ENCODE measurements around the gene NPAS4.
"Not testable (repeated sequence)": the region's sequence is repeated elsewhere in the genome, so short reads cannot be mapped to it uniquely, and the experiment has no call there.

The NPAS4 gene

DNA sequence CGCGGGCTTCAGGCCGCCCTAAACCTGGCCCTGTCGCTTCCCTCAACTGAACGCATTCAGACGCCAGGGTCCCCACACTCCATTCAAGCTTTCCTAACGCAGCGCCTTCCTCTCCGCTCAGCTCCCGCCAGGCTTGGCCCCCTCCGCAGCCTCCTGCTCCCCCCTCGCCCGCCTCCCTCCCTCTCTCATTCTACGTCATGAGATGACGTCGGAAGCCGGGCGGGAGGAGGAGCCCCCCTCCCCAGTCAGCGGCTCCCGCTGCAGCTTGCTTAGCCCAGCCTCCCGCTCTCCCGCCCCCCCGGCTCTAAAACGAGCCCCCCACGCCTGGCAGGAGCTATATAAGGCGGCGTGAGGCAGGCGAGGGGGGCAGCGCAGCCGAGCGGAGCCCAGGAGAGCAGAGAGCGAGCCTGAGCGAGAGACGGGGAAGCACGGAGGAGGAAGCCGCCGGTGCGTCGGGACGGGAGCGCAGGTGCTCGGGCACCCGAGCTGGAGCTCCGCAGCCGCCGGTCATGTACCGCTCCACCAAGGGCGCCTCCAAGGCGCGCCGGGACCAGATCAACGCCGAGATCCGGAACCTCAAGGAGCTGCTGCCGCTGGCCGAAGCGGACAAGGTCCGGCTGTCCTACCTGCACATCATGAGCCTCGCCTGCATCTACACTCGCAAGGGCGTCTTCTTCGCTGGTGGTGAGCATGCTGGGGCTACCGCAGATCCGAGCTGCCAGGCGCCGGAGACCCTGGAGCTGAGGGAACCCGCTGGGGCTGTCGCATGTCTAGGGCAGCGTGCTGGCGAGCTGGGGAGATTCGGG is at the start of gene NPAS4:
Gene NPAS4 (plus strand): TSS at position 365 of the 806 bp plus-strand sequence. CDS start 145 bp downstream, at position 510.
- no peak for DNase-seq (ENCODE audit: low read depth in 2 of 2, low spot score in 1 of 2)

DNA sequence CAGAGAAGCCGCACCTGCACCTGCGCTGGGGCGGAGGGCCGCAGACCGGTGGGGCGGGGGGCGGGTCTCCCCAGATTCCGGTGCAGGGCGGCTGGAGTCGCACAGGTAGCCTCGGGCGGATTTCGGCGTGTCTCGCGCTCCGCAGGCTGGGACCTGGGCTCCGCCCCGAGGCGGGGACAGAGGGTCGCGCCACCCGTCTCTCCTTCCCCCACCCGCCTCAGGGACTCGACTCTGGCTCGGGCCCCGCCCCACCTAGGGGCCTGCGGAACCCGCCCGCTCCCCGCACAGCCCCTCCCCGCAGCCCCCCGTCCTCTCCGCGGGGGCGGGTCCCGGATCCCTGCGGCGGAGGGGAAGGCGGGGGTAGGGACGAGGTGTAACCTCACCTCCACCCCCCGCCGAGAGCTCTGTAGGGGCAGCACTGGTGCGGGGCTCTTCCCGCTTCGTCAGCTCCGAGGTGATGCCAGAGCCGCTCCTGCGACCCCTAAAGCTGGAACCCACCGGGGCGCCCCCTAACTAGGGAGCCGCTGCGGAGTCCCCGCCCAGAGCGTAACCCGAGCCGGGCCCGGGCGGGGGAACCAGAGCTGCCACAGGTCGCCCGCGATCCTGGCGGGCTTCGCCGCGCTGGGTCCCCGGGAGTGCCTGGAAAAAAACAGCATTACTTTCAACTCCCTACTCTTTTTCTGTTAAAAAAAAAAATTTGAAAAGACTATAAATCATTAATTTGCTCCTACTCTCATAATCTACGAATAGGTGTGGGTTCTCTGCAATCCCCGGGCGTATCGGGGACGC is 49.0 kb upstream of the NPAS4 start, which contains the start of gene SLC29A2:
Gene SLC29A2 (minus strand): TSS at position 134 of the 789 bp plus-strand sequence. CDS start 169 bp downstream, outside the sequence.
- peak; percentile 34 to 71 for DNase-seq (ENCODE audit: low read depth in 2 of 2, low spot score in 1 of 2)

DNA sequence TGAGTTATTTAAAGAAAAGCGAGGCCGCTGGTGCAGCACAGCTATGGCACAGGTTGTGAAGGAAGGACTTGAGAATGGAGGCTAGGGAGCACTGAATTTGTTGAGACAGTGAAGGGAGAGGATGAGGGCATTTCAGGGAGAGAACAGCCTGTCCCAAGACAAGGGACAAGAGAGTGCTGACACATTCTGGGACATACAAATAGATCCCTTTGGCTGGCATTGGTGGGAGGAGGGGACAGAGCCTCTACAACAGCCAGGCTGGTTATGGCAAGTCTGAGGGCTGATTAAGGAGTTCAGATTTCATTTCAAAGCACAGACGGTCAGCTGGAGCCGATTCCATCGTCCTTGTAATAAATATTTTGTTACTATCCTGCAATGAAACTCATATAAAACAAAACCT is 47.6 kb upstream of the NPAS4 start:
- DNase-seq (ENCODE audit: low read depth in 2 of 2, low spot score in 1 of 2): no peak

DNA sequence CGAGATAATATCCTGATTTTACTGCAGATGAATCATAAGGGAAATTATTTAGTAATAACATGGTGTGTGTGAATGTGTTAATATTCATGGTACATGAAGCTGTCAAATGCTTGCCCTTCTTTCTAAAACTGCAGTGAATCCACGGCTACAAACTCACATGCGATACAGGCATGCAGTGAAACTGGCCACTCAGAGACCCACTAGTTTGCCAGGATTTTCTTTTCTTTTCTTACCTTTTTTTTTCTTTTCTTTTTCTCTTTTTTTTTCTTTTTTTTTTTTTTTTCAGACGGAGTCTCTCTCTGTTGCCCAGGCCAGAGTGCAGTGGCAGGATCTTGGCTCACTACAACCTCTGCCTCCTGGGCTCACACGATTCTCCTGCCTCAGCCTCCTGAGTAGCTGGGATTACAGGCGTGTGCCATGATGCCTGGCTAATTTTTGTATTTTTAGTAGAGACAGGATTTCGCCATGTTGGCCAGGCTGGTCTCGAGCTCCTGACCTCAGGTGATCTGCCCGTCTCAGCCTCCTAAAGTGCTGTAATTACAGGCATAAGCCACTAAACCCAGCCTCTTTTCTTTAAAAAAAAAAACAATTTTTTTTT is 47.0 kb upstream of the NPAS4 start:
- DNase-seq (ENCODE audit: low read depth in 2 of 2, low spot score in 1 of 2): not testable (repeated sequence)

DNA sequence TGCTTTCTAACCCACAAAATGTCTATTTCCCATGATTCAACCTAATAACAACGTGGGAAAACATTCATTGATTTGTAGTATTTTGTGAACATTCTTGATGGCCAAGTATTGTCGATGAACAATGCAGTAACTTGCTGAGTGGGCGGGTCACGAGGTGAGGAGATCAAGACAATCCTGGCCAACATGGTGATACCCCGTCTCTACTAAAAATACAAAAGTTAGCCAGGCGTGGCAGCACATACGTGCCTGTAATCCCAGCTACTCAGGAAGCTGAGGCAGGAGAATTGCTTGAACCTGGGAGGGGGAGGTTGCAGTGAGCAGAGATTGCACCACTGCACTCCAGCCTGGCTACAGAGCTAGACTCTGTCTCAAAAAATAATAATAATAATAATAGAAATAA is 40.6 kb upstream of the NPAS4 start:
- not testable (repeated sequence) for DNase-seq (ENCODE audit: low read depth in 2 of 2, low spot score in 1 of 2)

DNA sequence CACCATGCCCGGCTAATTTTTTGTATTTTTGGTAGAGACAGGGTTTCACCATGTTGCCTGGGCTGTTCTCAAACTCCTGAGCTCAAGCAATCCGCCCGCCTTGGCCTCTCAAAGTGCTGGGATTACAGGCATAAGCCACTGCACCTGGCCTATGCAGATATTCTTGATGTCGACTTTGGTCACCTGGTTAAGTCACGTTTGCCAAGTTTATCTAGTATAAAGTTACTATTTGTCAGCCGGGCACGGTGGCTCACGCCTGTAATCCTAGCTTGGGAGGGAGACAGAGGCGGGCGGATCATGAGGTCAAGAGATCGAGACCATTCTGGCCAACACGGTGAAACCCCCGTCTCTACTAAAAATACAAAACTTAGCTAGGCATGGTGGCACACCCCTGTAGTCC is 36.5 kb upstream of the NPAS4 start:
- DNase-seq (ENCODE audit: low read depth in 2 of 2, low spot score in 1 of 2): not testable (repeated sequence)

DNA sequence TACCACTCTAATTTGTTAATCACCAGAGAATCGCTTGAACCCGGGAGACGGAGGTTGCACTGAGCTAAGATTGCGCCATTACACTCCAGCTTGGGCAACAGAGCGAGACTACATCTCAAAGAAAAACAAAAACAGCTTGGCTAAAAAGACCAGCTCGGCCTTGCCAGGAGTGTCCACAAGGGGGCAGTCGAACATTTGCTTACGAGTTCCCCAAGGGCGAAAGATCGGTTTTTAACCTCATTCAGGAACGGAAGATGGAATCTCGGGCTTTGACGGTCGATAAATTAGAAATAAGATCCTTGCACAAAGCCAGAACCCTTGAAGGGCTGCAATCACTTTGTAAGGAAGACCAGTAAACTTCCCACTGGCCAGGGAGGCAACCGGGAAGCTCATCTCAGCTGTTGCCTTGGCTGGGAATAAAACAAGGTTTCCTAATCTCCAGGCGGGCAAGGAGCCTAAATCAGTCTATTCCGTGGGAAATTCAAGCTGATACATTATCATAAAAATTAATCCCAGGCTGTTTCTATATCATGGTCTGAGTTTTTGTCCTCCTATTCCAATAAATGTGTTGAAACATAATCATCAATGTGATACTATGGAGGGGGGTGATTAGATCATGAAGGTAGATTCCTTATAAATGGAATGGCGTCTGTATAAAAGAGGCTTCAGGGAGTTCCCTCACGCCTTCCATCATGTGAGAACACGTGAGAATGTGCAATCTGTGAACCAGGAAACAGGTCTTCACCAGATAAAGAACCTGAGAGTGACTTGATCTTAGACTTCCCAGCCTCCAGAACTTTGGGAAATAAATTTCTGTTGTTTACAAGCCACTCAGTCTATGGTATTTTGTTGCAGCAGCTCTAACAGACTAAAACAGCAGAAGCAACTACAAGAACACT is 34.4 kb upstream of the NPAS4 start:
- DNase-seq (ENCODE audit: low read depth in 2 of 2, low spot score in 1 of 2): peak; percentile 61 to 79

DNA sequence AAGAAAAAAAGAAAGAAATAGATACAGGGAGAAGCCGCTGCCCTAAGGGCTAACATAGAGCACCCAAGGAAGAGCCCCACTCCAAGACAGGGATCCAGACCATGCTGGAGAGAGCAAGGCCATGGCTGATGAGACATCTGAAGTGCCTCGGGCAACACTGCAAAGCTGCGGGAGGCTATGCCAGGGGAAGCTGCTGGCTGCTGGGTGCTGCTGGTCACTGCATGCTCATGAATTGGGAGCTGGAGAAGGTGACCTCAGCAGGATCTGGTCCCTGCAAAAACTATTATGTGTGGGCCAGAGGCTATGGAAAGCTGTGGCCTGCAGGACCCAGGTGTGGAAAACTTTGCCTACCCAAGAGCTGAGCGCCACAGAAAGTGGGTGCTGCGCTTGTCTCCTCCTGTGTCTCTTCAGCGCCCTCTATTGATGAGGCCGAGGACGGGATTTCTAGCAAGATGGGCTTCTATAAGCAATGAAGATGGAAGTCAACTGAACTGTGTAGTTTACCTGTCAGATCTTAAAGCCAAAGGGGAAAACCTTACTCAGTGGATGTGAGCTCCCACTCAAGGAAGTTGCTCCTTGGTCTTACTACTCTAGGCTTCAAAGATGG is 32.0 kb upstream of the NPAS4 start:
- DNase-seq (ENCODE audit: low read depth in 2 of 2, low spot score in 1 of 2): peak; percentile 33 to 39

DNA sequence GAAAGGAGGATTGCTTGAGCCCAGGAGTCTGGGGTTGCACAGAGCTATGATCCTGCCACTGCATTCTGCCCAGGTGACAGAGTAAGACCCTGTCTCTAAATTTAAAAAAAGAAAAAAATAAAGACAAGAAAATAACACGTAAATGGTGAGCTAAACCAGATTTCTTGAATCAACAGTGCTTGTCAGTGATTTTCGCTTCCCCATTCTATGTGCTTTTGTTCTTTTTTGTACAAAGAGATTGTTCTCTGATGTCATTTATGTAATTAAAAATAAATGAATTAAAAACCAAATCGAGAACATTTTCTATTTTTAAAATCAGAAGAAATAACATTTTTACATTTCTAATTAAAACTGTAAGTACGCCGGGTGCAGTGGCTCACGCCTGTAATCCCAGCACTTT is 29.5 kb upstream of the NPAS4 start:
- DNase-seq (ENCODE audit: low read depth in 2 of 2, low spot score in 1 of 2): no peak

DNA sequence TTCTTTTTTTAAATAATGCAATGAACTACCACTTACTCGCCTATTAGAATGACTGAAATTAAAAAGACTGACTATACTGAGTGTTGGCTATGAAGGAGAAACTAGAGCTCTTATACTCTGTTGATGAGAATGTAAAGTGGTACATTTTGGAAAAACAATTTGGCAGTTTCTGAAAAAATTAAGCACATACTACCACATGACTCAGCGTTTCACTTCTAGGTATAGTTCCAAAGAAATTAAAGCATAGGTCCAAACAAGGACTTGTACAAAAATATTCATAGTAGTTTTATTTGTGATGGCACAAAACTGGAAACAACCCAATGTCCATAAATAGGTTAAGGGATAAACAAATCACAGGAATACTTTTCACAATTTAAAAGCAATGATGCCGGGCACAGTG is 26.9 kb upstream of the NPAS4 start:
- DNase-seq (ENCODE audit: low read depth in 2 of 2, low spot score in 1 of 2): no peak

DNA sequence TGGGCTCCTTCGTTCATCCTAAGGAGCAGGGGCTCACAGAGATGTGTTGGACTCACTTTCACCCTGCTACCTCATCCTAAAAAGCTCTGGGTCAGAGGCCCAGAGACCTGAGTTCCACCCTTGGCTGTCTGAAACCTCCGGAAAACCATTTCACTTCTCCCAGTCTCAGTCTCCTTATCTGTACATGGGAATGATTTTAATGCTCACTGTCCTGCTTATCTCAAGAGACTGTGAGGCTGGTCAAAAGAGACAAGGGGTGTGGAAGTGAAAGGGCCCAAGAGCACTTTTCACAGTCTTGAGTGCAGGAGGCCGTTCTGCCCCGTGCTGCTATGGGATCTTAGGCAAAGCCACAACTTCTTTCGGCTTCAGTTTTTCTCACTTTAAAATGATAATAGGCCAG is 13.2 kb upstream of the NPAS4 start:
- DNase-seq (ENCODE audit: low read depth in 2 of 2, low spot score in 1 of 2): no peak

DNA sequence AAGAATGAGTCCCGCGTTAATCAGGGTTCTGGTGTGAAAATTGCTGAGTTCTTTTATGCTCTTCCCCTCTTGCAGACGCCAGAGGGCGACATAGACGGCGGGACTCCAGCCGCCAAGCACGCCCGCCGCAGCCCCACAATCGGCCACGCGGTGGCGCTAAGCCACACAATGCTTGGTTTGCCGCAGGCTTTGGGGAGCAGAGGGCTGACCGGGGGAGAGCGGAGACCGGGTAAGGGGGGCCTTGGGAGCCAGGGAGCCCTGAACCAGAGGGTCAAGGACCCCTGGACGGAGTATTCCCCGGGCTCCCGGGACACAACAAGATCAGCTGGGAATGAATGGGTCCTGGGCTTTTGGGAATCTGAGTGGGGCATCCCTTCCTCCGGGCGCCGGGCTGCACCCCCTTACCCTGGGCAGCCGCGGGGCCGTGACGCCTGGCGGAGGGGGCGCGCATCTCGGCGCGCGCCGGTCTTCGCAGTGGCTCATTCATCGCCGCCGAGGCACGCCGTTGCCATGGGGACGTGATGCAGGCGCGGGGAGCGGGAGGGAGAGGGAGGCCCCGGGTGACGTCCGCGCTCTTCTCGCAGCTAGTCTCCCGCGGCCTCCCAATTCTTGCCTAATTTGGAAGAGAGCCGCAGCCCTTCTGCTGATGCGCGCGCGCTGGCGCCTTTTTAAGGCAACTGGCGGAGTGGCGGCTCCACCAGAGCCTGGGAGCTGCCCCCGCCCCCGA is 12.2 kb upstream of the NPAS4 start:
- peak; percentile 75 to 90 for DNase-seq (ENCODE audit: low read depth in 2 of 2, low spot score in 1 of 2)

DNA sequence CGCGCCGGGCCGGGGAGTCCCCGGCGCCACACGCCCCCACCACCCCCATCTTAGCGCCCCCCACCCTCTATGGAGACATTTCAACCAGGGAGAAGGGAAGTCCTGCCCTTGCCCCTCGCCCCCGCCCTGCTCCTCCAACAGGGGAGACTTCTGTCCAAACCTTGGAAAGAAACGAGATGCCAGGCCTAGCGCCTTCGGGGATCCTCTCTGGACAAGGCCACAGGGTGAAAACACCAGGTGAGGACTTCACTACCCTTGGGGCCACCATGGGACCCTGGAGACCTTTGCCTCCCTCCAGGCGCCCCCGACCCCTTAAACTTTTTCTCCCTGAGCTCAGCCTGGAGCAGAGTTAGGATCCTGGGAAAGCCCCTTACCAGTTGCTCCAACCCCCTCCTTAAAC is 11.6 kb upstream of the NPAS4 start:
- DNase-seq (ENCODE audit: low read depth in 2 of 2, low spot score in 1 of 2): no peak

DNA sequence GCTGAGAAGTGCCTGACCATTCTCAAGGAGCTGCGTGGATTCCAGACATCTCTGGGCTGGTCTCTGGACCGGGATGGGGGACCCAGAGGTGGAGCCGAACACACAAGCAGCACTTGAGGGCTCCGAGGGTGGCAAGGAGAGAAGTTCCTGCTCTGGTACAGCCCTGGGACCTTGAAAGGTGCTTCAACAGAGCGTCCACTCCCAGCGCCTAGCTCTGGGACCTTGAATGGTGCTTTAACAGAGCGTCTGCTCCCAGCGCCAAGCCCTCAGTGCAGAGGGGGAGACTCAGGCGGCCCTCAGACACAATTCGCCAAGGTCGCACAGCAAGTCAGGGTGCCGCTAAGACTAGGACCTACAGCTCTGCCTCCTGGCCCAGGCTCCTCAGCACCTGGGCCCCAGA is 10.6 kb upstream of the NPAS4 start:
- no peak for DNase-seq (ENCODE audit: low read depth in 2 of 2, low spot score in 1 of 2)

DNA sequence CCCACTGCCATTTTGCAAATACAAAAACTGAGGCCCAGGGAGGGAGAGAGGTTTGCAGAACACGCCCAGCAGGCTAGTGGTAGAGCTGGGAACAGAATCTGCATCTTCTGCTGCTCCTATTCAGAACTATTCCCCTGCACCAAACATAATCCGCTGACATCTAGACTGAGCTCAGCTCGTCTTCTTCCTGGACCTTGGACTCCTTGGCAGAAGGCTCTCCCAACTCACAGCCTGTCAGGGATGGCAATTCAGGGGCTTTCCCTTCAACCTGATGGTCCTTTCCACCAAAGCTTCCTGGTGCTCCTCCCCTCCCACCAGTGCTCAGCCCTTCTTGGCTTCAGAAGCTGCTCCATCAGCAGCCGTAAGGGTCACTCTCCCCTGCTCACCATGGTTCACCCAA is 9.5 kb upstream of the NPAS4 start:
- DNase-seq (ENCODE audit: low read depth in 2 of 2, low spot score in 1 of 2): no peak

DNA sequence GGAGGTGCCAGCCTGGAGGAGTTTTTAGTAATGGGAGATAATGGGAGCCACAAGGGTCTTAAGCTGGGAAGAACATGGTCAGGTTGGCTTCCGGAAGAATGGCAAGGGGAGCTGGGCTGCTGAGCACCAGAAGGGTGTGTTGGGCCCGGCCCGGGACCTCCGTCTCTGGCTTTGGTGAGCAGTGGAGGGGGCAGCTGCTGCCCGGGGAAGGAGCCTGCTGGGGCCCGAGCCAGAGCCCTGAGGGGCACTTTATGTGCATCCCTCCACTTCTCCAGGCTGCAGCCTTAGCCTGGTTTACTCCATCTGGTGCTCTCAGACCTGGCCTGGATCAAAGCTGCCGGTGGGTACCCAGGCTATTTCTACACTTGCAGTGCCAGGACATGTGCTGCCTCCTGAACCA is 8.7 kb upstream of the NPAS4 start:
- DNase-seq (ENCODE audit: low read depth in 2 of 2, low spot score in 1 of 2): no peak

DNA sequence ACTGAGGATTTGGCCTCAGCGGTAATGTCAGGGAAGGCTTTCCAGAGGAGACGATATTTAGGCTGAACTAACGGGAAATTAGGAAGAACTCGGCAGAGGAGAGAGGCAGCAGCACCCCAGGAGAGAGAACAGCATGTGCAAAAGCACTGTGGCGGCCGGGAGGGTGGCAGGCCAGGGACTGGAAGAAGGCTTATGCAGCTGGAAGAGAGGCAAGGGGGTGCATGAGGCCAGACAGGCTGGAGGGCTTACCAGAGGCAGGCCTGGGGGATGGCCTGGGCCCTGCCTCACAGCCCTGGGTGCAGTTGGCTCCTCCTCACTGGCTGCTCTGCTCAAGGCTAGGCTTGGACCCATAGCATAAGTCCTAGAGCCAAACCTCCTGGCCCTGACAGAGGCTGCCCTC is 7.7 kb upstream of the NPAS4 start:
- DNase-seq (ENCODE audit: low read depth in 2 of 2, low spot score in 1 of 2): no peak

DNA sequence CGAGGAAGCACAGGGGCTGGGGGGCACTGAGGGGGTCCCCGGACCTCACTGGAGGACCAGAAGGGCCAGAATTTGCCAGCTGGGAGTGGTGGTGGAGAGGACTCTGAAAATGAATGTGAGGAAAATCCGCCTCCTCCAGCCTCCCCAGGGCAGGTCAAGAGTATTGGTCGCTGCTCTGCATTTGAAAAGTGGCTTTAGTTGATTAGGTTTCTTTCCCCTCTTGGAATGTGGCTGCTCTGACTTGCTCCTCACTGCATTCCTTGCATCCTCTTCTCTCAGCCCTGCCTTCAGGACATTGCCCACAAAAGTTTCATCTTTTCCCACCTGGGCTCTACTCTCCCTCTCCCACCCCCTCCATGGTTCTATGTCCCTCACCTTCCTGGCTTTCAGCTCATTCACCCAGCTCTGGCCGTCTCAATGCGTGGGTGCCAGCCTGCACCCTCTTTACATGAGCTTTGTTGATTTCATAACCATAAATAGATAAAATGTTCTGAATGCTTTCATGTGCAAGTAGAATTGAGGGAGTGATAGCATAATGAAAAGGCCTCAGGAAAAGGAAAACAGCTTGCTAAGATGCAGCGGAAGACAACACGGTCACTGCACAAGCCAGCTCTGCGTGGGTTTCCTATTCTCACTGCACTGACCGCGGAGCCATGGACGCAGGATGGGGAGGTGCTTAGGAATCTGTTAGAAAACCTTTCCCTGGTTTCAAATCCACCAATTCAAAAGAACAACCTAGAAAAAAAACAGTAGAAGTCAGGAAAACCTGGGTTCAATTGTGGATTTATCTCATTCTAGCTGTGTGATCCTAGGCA is 6.5 kb upstream of the NPAS4 start:
- no peak for DNase-seq (ENCODE audit: low read depth in 2 of 2, low spot score in 1 of 2)

DNA sequence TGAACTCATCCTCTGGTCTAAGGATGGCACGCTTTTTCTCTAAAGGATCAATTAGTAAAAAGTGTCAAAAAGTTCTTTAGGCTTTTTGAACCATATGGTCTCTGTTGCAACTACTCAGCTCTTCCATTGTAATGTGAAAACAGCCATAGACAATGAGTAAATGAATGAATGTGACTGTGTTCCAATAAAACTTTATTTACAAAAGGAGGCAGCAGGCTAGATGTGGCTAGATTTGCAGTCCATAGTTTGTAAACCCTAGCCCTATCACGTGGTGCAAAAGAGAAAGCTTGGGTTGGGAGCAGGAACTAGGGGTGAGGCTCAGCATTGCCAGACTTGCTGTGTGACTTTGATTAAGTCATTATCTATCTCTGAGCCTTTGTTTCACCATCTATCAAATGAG is 5.4 kb upstream of the NPAS4 start:
- DNase-seq (ENCODE audit: low read depth in 2 of 2, low spot score in 1 of 2): no peak
